ENCODE results near the gene ELN.

GRCh38 chr7:74092964-74093471 lies 65.0 kb downstream of the ELN start:
- no peak for TF ChIP-seq CTCF (IDR thresholded peaks at IDR 0.05; ENCODE audit: poor library complexity)
- TF ChIP-seq EZH2phosphoT487 (IDR thresholded peaks at IDR 0.05; ENCODE audit: low read depth, severe bottlenecking, unreplicated experiment), result no peak

All from hepatocyte (in vitro differentiated cells).